Lower leg skin (tissue), 3 donors: Measurements from ENCODE around the gene DOCK9.

ENCODE experiments used
- POLR2A ChIP-seq, 2 donors: fragments of 450-650 bp; IDR thresholded peaks; one replicate each; pipeline ENCODE4 v1.6.1; 2016 to 2017; ENCODE audit warnings: antibody characterized with exemption in 2 of 2, mild to moderate bottlenecking in 1 of 2, moderate library complexity in 1 of 2
- TF ChIP-seq, protein P1 (sequence below), 3 donors: fragments of 450-650 bp; IDR thresholded peaks; one replicate each; pipeline ENCODE4 v1.5.1; 2016; ENCODE audit warnings: antibody characterized with exemption in 3 of 3, mild to moderate bottlenecking in 3 of 3, moderate library complexity in 2 of 3

DNA sequence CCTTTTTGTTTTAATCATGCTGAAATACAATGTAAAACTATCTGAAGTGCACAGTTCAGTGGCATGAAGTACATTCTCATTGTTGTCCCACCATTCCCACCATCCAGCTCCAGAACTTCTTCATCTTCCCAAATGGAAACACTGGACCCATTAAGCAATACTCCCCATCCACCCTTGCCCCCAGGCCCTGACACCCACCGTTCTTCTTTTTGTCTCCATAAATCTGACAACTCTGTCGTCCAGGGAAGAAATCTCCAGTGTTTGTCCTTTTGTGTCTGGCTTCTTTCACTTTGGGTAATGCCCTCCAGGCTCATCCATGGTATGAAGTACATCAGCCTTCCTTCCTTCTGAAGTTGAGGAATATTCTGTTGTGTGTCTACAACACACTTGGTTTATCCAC lies 222.7 kb downstream of the DOCK9 start:
- TF ChIP-seq, protein P1, sequence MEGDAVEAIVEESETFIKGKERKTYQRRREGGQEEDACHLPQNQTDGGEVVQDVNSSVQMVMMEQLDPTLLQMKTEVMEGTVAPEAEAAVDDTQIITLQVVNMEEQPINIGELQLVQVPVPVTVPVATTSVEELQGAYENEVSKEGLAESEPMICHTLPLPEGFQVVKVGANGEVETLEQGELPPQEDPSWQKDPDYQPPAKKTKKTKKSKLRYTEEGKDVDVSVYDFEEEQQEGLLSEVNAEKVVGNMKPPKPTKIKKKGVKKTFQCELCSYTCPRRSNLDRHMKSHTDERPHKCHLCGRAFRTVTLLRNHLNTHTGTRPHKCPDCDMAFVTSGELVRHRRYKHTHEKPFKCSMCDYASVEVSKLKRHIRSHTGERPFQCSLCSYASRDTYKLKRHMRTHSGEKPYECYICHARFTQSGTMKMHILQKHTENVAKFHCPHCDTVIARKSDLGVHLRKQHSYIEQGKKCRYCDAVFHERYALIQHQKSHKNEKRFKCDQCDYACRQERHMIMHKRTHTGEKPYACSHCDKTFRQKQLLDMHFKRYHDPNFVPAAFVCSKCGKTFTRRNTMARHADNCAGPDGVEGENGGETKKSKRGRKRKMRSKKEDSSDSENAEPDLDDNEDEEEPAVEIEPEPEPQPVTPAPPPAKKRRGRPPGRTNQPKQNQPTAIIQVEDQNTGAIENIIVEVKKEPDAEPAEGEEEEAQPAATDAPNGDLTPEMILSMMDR (IDR thresholded peaks at IDR 0.05), result no peak
- no peak for TF ChIP-seq POLR2A (IDR thresholded peaks at IDR 0.05)
